Endothelial cell of umbilical vein (primary cell): ENCODE data around the gene TLE1. TPM values are rescaled to one million over a fixed set of nuclear protein-coding genes. Genes with fewer than 3 reads are reported as not detected.
A peak's percentile ranks its signal among the peaks of the same experiment; 100 is the strongest.

Source experiments
- BruUV-seq: library from RNA; stranded (reverse); fragments of 400-500 nt; replicated peaks from 2 replicates; lab custom pipeline; 2021; lab: Mats Ljungman, UMichigan
- CTCF ChIA-PET: fragments of 300-600, 350-600 bp; sonication (Branson Sonifier 250); formaldehyde crosslinking; loops from one replicate; lab custom pipeline; 2021; ENCODE audit warnings: antibody characterized with exemption, inconsistent platforms; lab: Charles Lee
- POLR2A ChIA-PET: fragments of 300-600, 350-600 bp; sonication (Branson Sonifier 250); formaldehyde crosslinking; loops from one replicate; lab custom pipeline; 2021; ENCODE audit warnings: antibody characterized with exemption, inconsistent platforms; lab: Charles Lee
- DNase-seq: peaks from one replicate; pipeline ENCODE4 v3.0.0-alpha.2; 2011; ENCODE audit warnings: low read depth, low spot score
- FAIRE-seq: peaks from 2 replicates; lab custom pipeline; 2011; peaks lifted over from hg19 to GRCh38; lab: Jason Lieb, UNC
- H2AFZ ChIP-seq: 2 replicates; pipeline ENCODE4 v1.6.0; 2012; ENCODE audit warnings: low read depth, low read length, control low read depth, inconsistent platforms
- H3K27ac ChIP-seq: 2 replicates; pipeline ENCODE4 v1.5.1; 2011; ENCODE audit warnings: low read depth, mild to moderate bottlenecking, control low read depth, low read length, moderate library complexity; ENCODE audit not compliant: insufficient read depth
- H3K27me3 ChIP-seq, 2 experiments: 2 replicates each; pipeline versions ENCODE4 v1.6.0 to v1.6.1; 2011; ENCODE audit warnings: low read length in 2 of 2, mixed read lengths in 1 of 2; ENCODE audit not compliant: control insufficient read depth in 2 of 2, insufficient read depth in 2 of 2
- H3K36me3 ChIP-seq, 2 experiments: 2 replicates in 1 of 2; 3 replicates in 1 of 2; pipeline ENCODE4 v1.5.1; 2011; ENCODE audit warnings: low read length in 2 of 2, mild to moderate bottlenecking in 1 of 2, moderate library complexity in 1 of 2; ENCODE audit not compliant: control insufficient read depth in 2 of 2, insufficient read depth in 2 of 2; ENCODE audit errors: extremely low read depth in 1 of 2
- H3K4me1 ChIP-seq: 3 replicates; pipeline ENCODE4 v1.5.1; 2011; ENCODE audit warnings: mild to moderate bottlenecking, low read length; ENCODE audit not compliant: control insufficient read depth, insufficient read depth; ENCODE audit errors: extremely low read depth
- H3K4me2 ChIP-seq: 2 replicates; pipeline ENCODE4 v1.6.1; 2011; ENCODE audit warnings: low read length, control low read depth, mixed read lengths; ENCODE audit not compliant: insufficient read depth
- H3K4me3 ChIP-seq, 3 experiments: fragments of 200-600 bp in 1 of 3; sonication (generic), shearing (Covaris generic) in 1 of 3; replicated peaks in 1 of 3; 2 replicates each; pipeline ENCODE4 v1.5.1; 2011 to 2016; ENCODE audit warnings: control low read depth in 3 of 3, low read length in 3 of 3, mild to moderate bottlenecking in 2 of 3, inconsistent platforms in 1 of 3, low read depth in 1 of 3, moderate library complexity in 1 of 3; ENCODE audit not compliant: insufficient read depth in 1 of 3
- H3K79me2 ChIP-seq: 2 replicates; pipeline ENCODE4 v1.6.0; 2012; ENCODE audit warnings: low read length, inconsistent platforms; ENCODE audit not compliant: control insufficient read depth, insufficient read depth
- H3K9ac ChIP-seq: replicated peaks from 2 replicates; pipeline ENCODE3; 2011; ENCODE audit warnings: low read length, control low read depth; ENCODE audit not compliant: insufficient read depth; ENCODE audit errors: extremely low read depth
- H3K9me1 ChIP-seq: replicated peaks from 3 replicates; pipeline ENCODE4 v1.6.0; 2011; ENCODE audit warnings: mild to moderate bottlenecking, low read length; ENCODE audit not compliant: control insufficient read depth, insufficient read depth; ENCODE audit errors: extremely low read depth
- H3K9me3 ChIP-seq: replicated peaks from 2 replicates; pipeline ENCODE4 v1.5.1; 2012; ENCODE audit warnings: low read length, inconsistent platforms; ENCODE audit not compliant: control insufficient read depth, insufficient read depth
- H4K20me1 ChIP-seq: replicated peaks from 2 replicates; pipeline ENCODE3; 2011; ENCODE audit warnings: mild to moderate bottlenecking, low read length; ENCODE audit not compliant: control insufficient read depth, insufficient read depth; ENCODE audit errors: extremely low read depth
- CTCF ChIP-seq, 2 donors: IDR thresholded peaks; 1 replicate in 1 of 2; 2 replicates in 1 of 2; pipeline ENCODE4 v1.5.1; 2011; ENCODE audit warnings: low read length in 2 of 2, mild to moderate bottlenecking in 2 of 2, moderate library complexity in 2 of 2, control low read depth in 1 of 2, inconsistent platforms in 1 of 2, low read depth in 1 of 2; ENCODE audit not compliant: insufficient read depth in 1 of 2; ENCODE audit errors: extremely low read depth in 1 of 2
- EZH2 ChIP-seq: IDR thresholded peaks from 2 replicates; pipeline ENCODE4 v1.6.1; 2012; ENCODE audit warnings: borderline replicate concordance, low read depth, mild to moderate bottlenecking, moderate library complexity, low read length, inconsistent platforms; ENCODE audit not compliant: severe bottlenecking
- FOS ChIP-seq: IDR thresholded peaks from 2 replicates; pipeline ENCODE4 v1.6.1; 2011; ENCODE audit warnings: mild to moderate bottlenecking, low read length, moderate library complexity, borderline replicate concordance; ENCODE audit not compliant: insufficient read depth
- GATA2 ChIP-seq: IDR thresholded peaks from 2 replicates; pipeline ENCODE4 v1.7.0; 2011; ENCODE audit warnings: low read depth, mild to moderate bottlenecking, moderate library complexity, mixed read lengths, low read length; ENCODE audit not compliant: insufficient read length, insufficient read depth
- JUN ChIP-seq: IDR thresholded peaks from 2 replicates; pipeline ENCODE4 v1.6.1; 2011; ENCODE audit warnings: borderline replicate concordance, low read depth; ENCODE audit not compliant: insufficient read length, insufficient read depth
- MAX ChIP-seq: IDR thresholded peaks from 2 replicates; pipeline ENCODE4 v1.6.1; 2011; ENCODE audit not compliant: insufficient read depth, insufficient read length
- MYC ChIP-seq: IDR thresholded peaks from one replicate; pipeline ENCODE4 v1.6.1; 2011; ENCODE audit warnings: mild to moderate bottlenecking, low read depth, low read length
- POLR2A ChIP-seq: IDR thresholded peaks from 2 replicates; pipeline ENCODE4 v1.6.1; 2012; ENCODE audit warnings: low read depth, mild to moderate bottlenecking, control low read depth, low read length
- POLR2AphosphoS5 ChIP-seq: IDR thresholded peaks from 2 replicates; pipeline ENCODE4 v1.6.1; 2012; ENCODE audit warnings: low read depth, mild to moderate bottlenecking, control low read depth, low read length, moderate library complexity; ENCODE audit not compliant: insufficient read depth
- dilution Hi-C: fragments of 300-500 bp; cut with MboI; formaldehyde crosslinking; loops from one replicate; pipeline ENCODE4 v1.15.0; 2019; ENCODE audit warnings: low sequenced_read_pairs; ENCODE audit not compliant: extremely low pct_ligation_motif_present
- intact Hi-C: fragments of 100-400 bp; cut with micrococcal nuclease; formaldehyde crosslinking; loops from one replicate; pipeline ENCODE4 v1.10.0; 2022
- polyA plus RNA-seq, 4 experiments: library from polyadenylated mRNA; depleted of rRNA in 3 of 4; stranded (reverse) in 3 of 4; unstranded in 1 of 4; fragments of >200 nt; gene quantifications; 2 replicates each; pipeline versions ENCODE4 v1.2.1 to v1.2.3, GENCODE V29; 2011 to 2012; ENCODE audit warnings: missing spikeins in 1 of 4
- total RNA-seq: library from RNA; stranded (reverse); gene quantifications from 2 replicates; pipeline ENCODE4 v1.2.3, GENCODE V29; 2021

Gene TLE1
- total and polyA plus RNA-seq, 2 donors (not counting 3 experiments of a cell fraction or from before 2014, with no cell fraction given) = 55.0 to 58.2 TPM

GRCh38 chr9:81724242-81724889 is 35.0 kb upstream of the TLE1 start:
- peak; percentile 53 for FAIRE-seq
- Histone ChIP-seq H3K9me1 (no peaks in the 10 kb centered on the region), H3K27me3 (no peaks in the 10 kb centered on the region), H3K36me3 (no peaks in the 10 kb centered on the region), H4K20me1 (no peaks in the 10 kb centered on the region), H3K9ac (no peak overlapping the region), H3K4me3 (no peak overlapping the region), H2AFZ (peak overlapping the region; percentile 44), H3K9me3 (no peaks in the 10 kb centered on the region), H3K79me2 (no peaks in the 10 kb centered on the region), H3K4me1 (peaks cover 8% of the 10 kb centered on the region), H3K4me2 (peak overlapping the region; percentile 39), H3K27ac (peak overlapping the region; percentile 21)
- TF ChIP-seq JUN = no peak
- TF ChIP-seq POLR2AphosphoS5 = no peak
- TF ChIP-seq MYC = no peak
- TF ChIP-seq CTCF (IDR thresholded peaks at IDR 0.05; ENCODE audit: extremely low read depth in 1 of 2, insufficient read depth in 1 of 2, low read depth in 1 of 2, low read length in 2 of 2) = no peak
- no peak for TF ChIP-seq MAX
- no peak for TF ChIP-seq GATA2
- no peak for TF ChIP-seq POLR2A
- no peak for TF ChIP-seq EZH2
- no peak for TF ChIP-seq FOS
- no TSS peak for BruUV-seq
- DNase-seq = peak; percentile 89
- intact Hi-C loops = loop anchor here (2.0 kb wide), 1 partner anchor 36 kb away; the partner anchor contains the start of gene TLE1
- ChIA-PET CTCF (interaction anchor here (1.1 to 1.7 kb wide), 5 partner anchors 21 to 412 kb away, joined by 3 to 10 read pairs (median 4); no protein-coding TSS in a partner anchor), POLR2A (no interaction called here)
- dilution Hi-C loops = no loop called here
